Endothelial cell of umbilical vein (primary cell): ENCODE results near the gene CUX1. TPM values are rescaled to one million over a fixed set of nuclear protein-coding genes. Genes with fewer than 3 reads are reported as not detected.

Source experiments
- BruUV-seq: library from RNA; stranded (reverse); fragments of 400-500 nt; replicated peaks from 2 replicates; lab custom pipeline; 2021; lab: Mats Ljungman, UMichigan
- CTCF ChIA-PET: fragments of 300-600, 350-600 bp; sonication (Branson Sonifier 250); formaldehyde crosslinking; loops from one replicate; lab custom pipeline; 2021; ENCODE audit warnings: antibody characterized with exemption, inconsistent platforms; lab: Charles Lee
- POLR2A ChIA-PET: fragments of 300-600, 350-600 bp; sonication (Branson Sonifier 250); formaldehyde crosslinking; loops from one replicate; lab custom pipeline; 2021; ENCODE audit warnings: antibody characterized with exemption, inconsistent platforms; lab: Charles Lee
- DNase-seq: peaks from one replicate; pipeline ENCODE4 v3.0.0-alpha.2; 2011; ENCODE audit warnings: low read depth, low spot score
- FAIRE-seq: peaks from 2 replicates; lab custom pipeline; 2011; peaks lifted over from hg19 to GRCh38; lab: Jason Lieb, UNC
- H2AFZ ChIP-seq: 2 replicates; pipeline ENCODE4 v1.6.0; 2012; ENCODE audit warnings: low read depth, low read length, control low read depth, inconsistent platforms
- H3K27ac ChIP-seq: 2 replicates; pipeline ENCODE4 v1.5.1; 2011; ENCODE audit warnings: low read depth, mild to moderate bottlenecking, control low read depth, low read length, moderate library complexity; ENCODE audit not compliant: insufficient read depth
- H3K27me3 ChIP-seq, 2 experiments: 2 replicates each; pipeline versions ENCODE4 v1.6.0 to v1.6.1; 2011; ENCODE audit warnings: low read length in 2 of 2, mixed read lengths in 1 of 2; ENCODE audit not compliant: control insufficient read depth in 2 of 2, insufficient read depth in 2 of 2
- H3K36me3 ChIP-seq, 2 experiments: 2 replicates in 1 of 2; 3 replicates in 1 of 2; pipeline ENCODE4 v1.5.1; 2011; ENCODE audit warnings: low read length in 2 of 2, mild to moderate bottlenecking in 1 of 2, moderate library complexity in 1 of 2; ENCODE audit not compliant: control insufficient read depth in 2 of 2, insufficient read depth in 2 of 2; ENCODE audit errors: extremely low read depth in 1 of 2
- H3K4me1 ChIP-seq: 3 replicates; pipeline ENCODE4 v1.5.1; 2011; ENCODE audit warnings: mild to moderate bottlenecking, low read length; ENCODE audit not compliant: control insufficient read depth, insufficient read depth; ENCODE audit errors: extremely low read depth
- H3K4me2 ChIP-seq: 2 replicates; pipeline ENCODE4 v1.6.1; 2011; ENCODE audit warnings: low read length, control low read depth, mixed read lengths; ENCODE audit not compliant: insufficient read depth
- H3K4me3 ChIP-seq, 3 experiments: fragments of 200-600 bp in 1 of 3; sonication (generic), shearing (Covaris generic) in 1 of 3; replicated peaks in 1 of 3; 2 replicates each; pipeline ENCODE4 v1.5.1; 2011 to 2016; ENCODE audit warnings: control low read depth in 3 of 3, low read length in 3 of 3, mild to moderate bottlenecking in 2 of 3, inconsistent platforms in 1 of 3, low read depth in 1 of 3, moderate library complexity in 1 of 3; ENCODE audit not compliant: insufficient read depth in 1 of 3
- H3K79me2 ChIP-seq: 2 replicates; pipeline ENCODE4 v1.6.0; 2012; ENCODE audit warnings: low read length, inconsistent platforms; ENCODE audit not compliant: control insufficient read depth, insufficient read depth
- H3K9ac ChIP-seq: replicated peaks from 2 replicates; pipeline ENCODE3; 2011; ENCODE audit warnings: low read length, control low read depth; ENCODE audit not compliant: insufficient read depth; ENCODE audit errors: extremely low read depth
- H3K9me1 ChIP-seq: replicated peaks from 3 replicates; pipeline ENCODE4 v1.6.0; 2011; ENCODE audit warnings: mild to moderate bottlenecking, low read length; ENCODE audit not compliant: control insufficient read depth, insufficient read depth; ENCODE audit errors: extremely low read depth
- H3K9me3 ChIP-seq: replicated peaks from 2 replicates; pipeline ENCODE4 v1.5.1; 2012; ENCODE audit warnings: low read length, inconsistent platforms; ENCODE audit not compliant: control insufficient read depth, insufficient read depth
- H4K20me1 ChIP-seq: replicated peaks from 2 replicates; pipeline ENCODE3; 2011; ENCODE audit warnings: mild to moderate bottlenecking, low read length; ENCODE audit not compliant: control insufficient read depth, insufficient read depth; ENCODE audit errors: extremely low read depth
- CTCF ChIP-seq, 2 donors: IDR thresholded peaks; 1 replicate in 1 of 2; 2 replicates in 1 of 2; pipeline ENCODE4 v1.5.1; 2011; ENCODE audit warnings: low read length in 2 of 2, mild to moderate bottlenecking in 2 of 2, moderate library complexity in 2 of 2, control low read depth in 1 of 2, inconsistent platforms in 1 of 2, low read depth in 1 of 2; ENCODE audit not compliant: insufficient read depth in 1 of 2; ENCODE audit errors: extremely low read depth in 1 of 2
- EZH2 ChIP-seq: IDR thresholded peaks from 2 replicates; pipeline ENCODE4 v1.6.1; 2012; ENCODE audit warnings: borderline replicate concordance, low read depth, mild to moderate bottlenecking, moderate library complexity, low read length, inconsistent platforms; ENCODE audit not compliant: severe bottlenecking
- FOS ChIP-seq: IDR thresholded peaks from 2 replicates; pipeline ENCODE4 v1.6.1; 2011; ENCODE audit warnings: mild to moderate bottlenecking, low read length, moderate library complexity, borderline replicate concordance; ENCODE audit not compliant: insufficient read depth
- GATA2 ChIP-seq: IDR thresholded peaks from 2 replicates; pipeline ENCODE4 v1.7.0; 2011; ENCODE audit warnings: low read depth, mild to moderate bottlenecking, moderate library complexity, mixed read lengths, low read length; ENCODE audit not compliant: insufficient read length, insufficient read depth
- JUN ChIP-seq: IDR thresholded peaks from 2 replicates; pipeline ENCODE4 v1.6.1; 2011; ENCODE audit warnings: borderline replicate concordance, low read depth; ENCODE audit not compliant: insufficient read length, insufficient read depth
- MAX ChIP-seq: IDR thresholded peaks from 2 replicates; pipeline ENCODE4 v1.6.1; 2011; ENCODE audit not compliant: insufficient read depth, insufficient read length
- MYC ChIP-seq: IDR thresholded peaks from one replicate; pipeline ENCODE4 v1.6.1; 2011; ENCODE audit warnings: mild to moderate bottlenecking, low read depth, low read length
- POLR2A ChIP-seq: IDR thresholded peaks from 2 replicates; pipeline ENCODE4 v1.6.1; 2012; ENCODE audit warnings: low read depth, mild to moderate bottlenecking, control low read depth, low read length
- POLR2AphosphoS5 ChIP-seq: IDR thresholded peaks from 2 replicates; pipeline ENCODE4 v1.6.1; 2012; ENCODE audit warnings: low read depth, mild to moderate bottlenecking, control low read depth, low read length, moderate library complexity; ENCODE audit not compliant: insufficient read depth
- dilution Hi-C: fragments of 300-500 bp; cut with MboI; formaldehyde crosslinking; loops from one replicate; pipeline ENCODE4 v1.15.0; 2019; ENCODE audit warnings: low sequenced_read_pairs; ENCODE audit not compliant: extremely low pct_ligation_motif_present
- intact Hi-C: fragments of 100-400 bp; cut with micrococcal nuclease; formaldehyde crosslinking; loops from one replicate; pipeline ENCODE4 v1.10.0; 2022
- polyA plus RNA-seq, 4 experiments: library from polyadenylated mRNA; depleted of rRNA in 3 of 4; stranded (reverse) in 3 of 4; unstranded in 1 of 4; fragments of >200 nt; gene quantifications; 2 replicates each; pipeline versions ENCODE4 v1.2.1 to v1.2.3, GENCODE V29; 2011 to 2012; ENCODE audit warnings: missing spikeins in 1 of 4
- total RNA-seq: library from RNA; stranded (reverse); gene quantifications from 2 replicates; pipeline ENCODE4 v1.2.3, GENCODE V29; 2021

Gene CUX1
- total and polyA plus RNA-seq, 2 donors (not counting 3 experiments of a cell fraction or from before 2014, with no cell fraction given): 13.8 to 49.8 TPM

- POLR2A ChIA-PET: no interaction called here
- H3K9me1 ChIP-seq: no peaks in the 10 kb centered on the region
- no peaks in the 10 kb centered on the region for H3K79me2 ChIP-seq
- no peaks in the 10 kb centered on the region for H3K27me3 ChIP-seq
- no peak overlapping the region for H3K9ac ChIP-seq
- DNase-seq: no peak
- BruUV-seq: no TSS peak
- CTCF ChIA-PET: no interaction called here
- FAIRE-seq: no peak
- H3K27ac ChIP-seq: no peak overlapping the region
- peaks cover 0 to 1% of the 10 kb centered on the region in 2 experiments for H3K36me3 ChIP-seq
- H2AFZ ChIP-seq: no peak overlapping the region
- no peak for TF ChIP-seq EZH2
- no peak for TF ChIP-seq POLR2AphosphoS5
- no peak for TF ChIP-seq MYC
- no peak for TF ChIP-seq CTCF (IDR thresholded peaks at IDR 0.05; ENCODE audit: extremely low read depth in 1 of 2, insufficient read depth in 1 of 2, low read depth in 1 of 2, low read length in 2 of 2)
- no peak for TF ChIP-seq MAX
- TF ChIP-seq JUN: no peak
- no peak for TF ChIP-seq POLR2A
- no peak for TF ChIP-seq FOS
- TF ChIP-seq GATA2: no peak
- H3K4me2 ChIP-seq: no peak overlapping the region
- intact Hi-C loops (no loop called here), dilution Hi-C loops (no loop called here)
- no peak overlapping the region for H3K4me3 ChIP-seq
- no peaks in the 10 kb centered on the region for H3K4me1 ChIP-seq
- H3K9me3 ChIP-seq: no peaks in the 10 kb centered on the region
- no peaks in the 10 kb centered on the region for H4K20me1 ChIP-seq
Measured at GRCh38 chr7:102066476-102066875, 249.1 kb downstream of the CUX1 start.
